ENCODE data around the gene CAPN5. TPM values are rescaled to one million over a fixed set of nuclear protein-coding genes. Genes with fewer than 3 reads are reported as not detected.

Gene CAPN5
- total and polyA plus RNA-seq, 4 donors: 10.7 to 43.1 (median 28.2) TPM

GRCh38 chr11:77086521-77087472 lies 20.0 kb downstream of the CAPN5 start:
- peaks cover 65% of the 10 kb centered on the region for H3K36me3 ChIP-seq (ENCODE audit: control insufficient read depth, insufficient read depth, low read length)
- no peak overlapping the region for H3K4me3 ChIP-seq (ENCODE audit: low read depth, low read length)
- peak in 1 of 6 donors; percentile 41 for DNase-seq (ENCODE audit: low read depth in 4 of 6, low spot score in 6 of 6)
- peak overlapping the region; percentile 67 for H3K27ac ChIP-seq (ENCODE audit: low read depth, low read length)
- WGBS (ENCODE audit: insufficient coverage): 69% methylated on average over 19 of the region's 23 CpGs
- no peaks in the 10 kb centered on the region for H3K27me3 ChIP-seq (ENCODE audit: control insufficient read depth, insufficient read depth, low read length)
- H3K9me3 ChIP-seq (ENCODE audit: control insufficient read depth, insufficient read depth, low read length): no peaks in the 10 kb centered on the region
- H3K4me1 ChIP-seq (ENCODE audit: control insufficient read depth, insufficient read depth, low read length): peaks cover 75% of the 10 kb centered on the region

DNA sequence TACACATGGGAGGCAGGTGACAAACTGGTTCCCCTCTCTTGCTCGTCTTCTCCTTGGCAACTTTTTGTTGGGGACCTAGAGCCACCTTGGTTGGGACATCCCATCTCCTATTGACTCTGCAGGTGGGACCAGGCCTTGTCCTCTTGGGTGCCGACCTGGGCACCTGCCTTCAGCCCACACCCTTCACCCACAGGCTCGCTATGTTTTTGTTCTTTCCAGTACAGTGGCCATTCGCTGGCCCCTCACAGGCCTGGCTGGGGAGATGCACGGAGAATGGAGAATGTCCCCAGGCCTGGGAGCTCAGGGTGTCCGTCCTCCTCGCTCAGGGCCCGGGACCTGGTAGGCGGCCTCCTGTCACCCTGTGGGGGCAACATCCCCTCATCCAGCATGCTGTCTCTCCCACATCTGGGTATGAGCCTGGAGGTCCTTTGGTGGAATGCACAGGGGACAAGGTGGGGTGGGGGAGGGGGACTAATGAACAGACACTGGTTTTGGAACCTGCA lies 21.0 kb downstream of the CAPN5 start:
- DNase-seq (ENCODE audit: low read depth in 4 of 6, low spot score in 6 of 6): no peak
- no peak overlapping the region for H3K4me3 ChIP-seq (ENCODE audit: low read depth, low read length)
- WGBS (ENCODE audit: insufficient coverage): 93% methylated on average over 8 of the region's 9 CpGs
- peaks cover 61% of the 10 kb centered on the region for H3K36me3 ChIP-seq (ENCODE audit: control insufficient read depth, insufficient read depth, low read length)
- H3K9me3 ChIP-seq (ENCODE audit: control insufficient read depth, insufficient read depth, low read length): no peaks in the 10 kb centered on the region
- H3K27ac ChIP-seq (ENCODE audit: low read depth, low read length): no peak overlapping the region
- H3K4me1 ChIP-seq (ENCODE audit: control insufficient read depth, insufficient read depth, low read length): peaks cover 75% of the 10 kb centered on the region
- no peaks in the 10 kb centered on the region for H3K27me3 ChIP-seq (ENCODE audit: control insufficient read depth, insufficient read depth, low read length)

GRCh38 chr11:77088236-77089003 lies 21.6 kb downstream of the CAPN5 start:
- Histone ChIP-seq H3K9me3 (ENCODE audit: control insufficient read depth, insufficient read depth, low read length) (no peaks in the 10 kb centered on the region), H3K27me3 (ENCODE audit: control insufficient read depth, insufficient read depth, low read length) (no peaks in the 10 kb centered on the region), H3K4me3 (ENCODE audit: low read depth, low read length) (no peak overlapping the region), H3K36me3 (ENCODE audit: control insufficient read depth, insufficient read depth, low read length) (peaks cover 63% of the 10 kb centered on the region), H3K27ac (ENCODE audit: low read depth, low read length) (peak overlapping the region; percentile 1), H3K4me1 (ENCODE audit: control insufficient read depth, insufficient read depth, low read length) (peaks cover 75% of the 10 kb centered on the region)
- no peak for DNase-seq (ENCODE audit: low read depth in 4 of 6, low spot score in 6 of 6)
- WGBS (ENCODE audit: insufficient coverage): 80% methylated on average over 10 of the region's 11 CpGs

- Histone ChIP-seq H3K27me3 (ENCODE audit: control insufficient read depth, insufficient read depth, low read length) (no peaks in the 10 kb centered on the region), H3K4me1 (ENCODE audit: control insufficient read depth, insufficient read depth, low read length) (peaks cover 79% of the 10 kb centered on the region), H3K9me3 (ENCODE audit: control insufficient read depth, insufficient read depth, low read length) (no peaks in the 10 kb centered on the region), H3K36me3 (ENCODE audit: control insufficient read depth, insufficient read depth, low read length) (peaks cover 64% of the 10 kb centered on the region), H3K27ac (ENCODE audit: low read depth, low read length) (peak overlapping the region; percentile 1), H3K4me3 (ENCODE audit: low read depth, low read length) (no peak overlapping the region)
- DNase-seq (ENCODE audit: low read depth in 4 of 6, low spot score in 6 of 6): no peak
- WGBS (ENCODE audit: insufficient coverage): 100% methylated on average over 3 of the region's 3 CpGs
These were observed 22.3 kb downstream of the CAPN5 start for GRCh38 chr11:77089004-77089545.

- Histone ChIP-seq H3K4me3 (ENCODE audit: low read depth, low read length) (no peak overlapping the region), H3K27me3 (ENCODE audit: control insufficient read depth, insufficient read depth, low read length) (no peaks in the 10 kb centered on the region), H3K9me3 (ENCODE audit: control insufficient read depth, insufficient read depth, low read length) (no peaks in the 10 kb centered on the region), H3K36me3 (ENCODE audit: control insufficient read depth, insufficient read depth, low read length) (peaks cover 64% of the 10 kb centered on the region), H3K27ac (ENCODE audit: low read depth, low read length) (no peak overlapping the region), H3K4me1 (ENCODE audit: control insufficient read depth, insufficient read depth, low read length) (peaks cover 78% of the 10 kb centered on the region)
- WGBS (ENCODE audit: insufficient coverage): 88% methylated on average over 4 of the region's 4 CpGs
- DNase-seq (ENCODE audit: low read depth in 4 of 6, low spot score in 6 of 6): no peak
These were observed 23.2 kb downstream of the CAPN5 start for GRCh38 chr11:77090046-77090372.

DNA sequence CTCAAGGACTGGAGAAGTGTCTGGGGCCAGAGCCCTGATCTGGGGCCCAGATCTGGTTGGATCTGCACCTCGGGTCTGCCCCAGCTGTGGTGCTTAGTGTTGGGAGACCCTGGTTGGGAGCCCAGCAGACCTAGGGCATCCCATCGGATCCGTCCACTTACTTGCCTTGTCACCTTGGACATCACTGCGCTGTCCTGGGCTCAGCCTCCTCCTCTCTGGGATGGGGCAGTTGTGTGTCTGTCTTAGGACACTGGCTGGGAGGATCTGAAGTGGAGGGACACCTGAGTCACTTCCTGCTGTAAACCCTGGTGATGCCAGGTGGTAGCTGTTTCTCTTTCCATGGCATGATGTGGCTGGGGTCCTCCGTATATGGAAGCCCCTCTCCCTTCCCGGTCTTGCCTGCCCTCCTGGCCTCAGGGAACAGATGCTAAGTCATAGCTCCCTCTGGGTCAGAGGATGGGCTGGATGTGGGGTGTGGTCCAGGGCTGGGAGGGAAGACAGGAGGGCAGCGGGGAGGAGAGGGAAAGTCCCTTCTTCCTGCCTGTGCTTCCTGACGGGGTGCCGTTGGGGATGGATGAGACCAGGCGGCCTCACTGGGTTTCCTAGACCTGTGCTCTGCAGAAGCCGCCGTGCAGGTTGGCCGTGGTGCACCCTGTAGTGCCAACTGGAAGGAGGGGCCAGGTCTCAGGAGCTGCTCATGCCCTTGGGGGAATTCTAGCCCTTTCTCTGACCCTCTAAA lies 23.8 kb downstream of the CAPN5 start:
- H3K27me3 ChIP-seq (ENCODE audit: control insufficient read depth, insufficient read depth, low read length): no peaks in the 10 kb centered on the region
- no peak overlapping the region for H3K4me3 ChIP-seq (ENCODE audit: low read depth, low read length)
- H3K27ac ChIP-seq (ENCODE audit: low read depth, low read length): no peak overlapping the region
- peaks cover 77% of the 10 kb centered on the region for H3K4me1 ChIP-seq (ENCODE audit: control insufficient read depth, insufficient read depth, low read length)
- 78% methylated on average over 12 of the region's 13 CpGs for WGBS (ENCODE audit: insufficient coverage)
- no peaks in the 10 kb centered on the region for H3K9me3 ChIP-seq (ENCODE audit: control insufficient read depth, insufficient read depth, low read length)
- peaks cover 67% of the 10 kb centered on the region for H3K36me3 ChIP-seq (ENCODE audit: control insufficient read depth, insufficient read depth, low read length)
- no peak for DNase-seq (ENCODE audit: low read depth in 4 of 6, low spot score in 6 of 6)

GRCh38 chr11:77091146-77091940 lies 24.6 kb downstream of the CAPN5 start:
- WGBS (ENCODE audit: insufficient coverage): 23% methylated on average over 5 of the region's 9 CpGs
- Histone ChIP-seq H3K27ac (ENCODE audit: low read depth, low read length) (no peak overlapping the region), H3K4me1 (ENCODE audit: control insufficient read depth, insufficient read depth, low read length) (peaks cover 75% of the 10 kb centered on the region)

GRCh38 chr11:77092382-77092781 lies 25.6 kb downstream of the CAPN5 start:
- peaks cover 65% of the 10 kb centered on the region for H3K4me1 ChIP-seq (ENCODE audit: control insufficient read depth, insufficient read depth, low read length)
- 64% methylated on average over 5 of the region's 7 CpGs for WGBS (ENCODE audit: insufficient coverage)
- DNase-seq (ENCODE audit: low read depth in 4 of 6, low spot score in 6 of 6): peak in 1 of 6 donors; percentile 62
- peaks cover 59% of the 10 kb centered on the region for H3K36me3 ChIP-seq (ENCODE audit: control insufficient read depth, insufficient read depth, low read length)
- H3K4me3 ChIP-seq (ENCODE audit: low read depth, low read length): no peak overlapping the region
- no peaks in the 10 kb centered on the region for H3K27me3 ChIP-seq (ENCODE audit: control insufficient read depth, insufficient read depth, low read length)
- H3K27ac ChIP-seq (ENCODE audit: low read depth, low read length): peak overlapping the region; percentile 30
- no peaks in the 10 kb centered on the region for H3K9me3 ChIP-seq (ENCODE audit: control insufficient read depth, insufficient read depth, low read length)

More at GRCh38 chr11:77091146-77091940, 24.6 kb downstream of the CAPN5 start:
- Histone ChIP-seq H3K36me3 (ENCODE audit: control insufficient read depth, insufficient read depth, low read length) (peaks cover 69% of the 10 kb centered on the region), H3K27me3 (ENCODE audit: control insufficient read depth, insufficient read depth, low read length) (no peaks in the 10 kb centered on the region), H3K4me3 (ENCODE audit: low read depth, low read length) (no peak overlapping the region), H3K9me3 (ENCODE audit: control insufficient read depth, insufficient read depth, low read length) (no peaks in the 10 kb centered on the region)
- peak in 2 of 6 donors; percentile 77 to 84 for DNase-seq (ENCODE audit: low read depth in 4 of 6, low spot score in 6 of 6)

Measured in spinal cord (tissue), 10 donors.